ENCODE data around the gene BTN1A1. TPM values are rescaled to one million over a fixed set of nuclear protein-coding genes. Genes with fewer than 3 reads are reported as not detected.

BTN1A1 gene
- total and polyA plus RNA-seq, 9 of the 15 experiments (the other 6 are each of a cell fraction or from before 2014, with no cell fraction given) = 0.01 to 0.15 (median 0.06) TPM; not detected in 4

GRCh38 chr6:26556263-26557070 lies 56.4 kb downstream of the BTN1A1 start (continued):
- TF ChIP-seq GTF3C2 (IDR thresholded peaks at IDR 0.05; ENCODE audit: borderline replicate concordance, extremely low read depth, insufficient read length) (peak; percentile 88), NR1H2 (CRISPR knock-in tag; IDR thresholded peaks at IDR 0.05) (no peak), TCF3 (CRISPR knock-in tag; IDR thresholded peaks at IDR 0.05) (no peak; the same call in 1 of the 2 replicates), NCOA4 (IDR thresholded peaks at IDR 0.05; ENCODE audit: partially characterized antibody) (no peak), BCL6 (CRISPR knock-in tag; IDR thresholded peaks at IDR 0.05) (no peak), MYNN (IDR thresholded peaks at IDR 0.05) (peak; percentile 68), MYNN (CRISPR knock-in tag; IDR thresholded peaks at IDR 0.05) (no peak), STAT5B (CRISPR knock-in tag; IDR thresholded peaks at IDR 0.05) (no peak), BACH1 (tag; IDR thresholded peaks at IDR 0.05) (no peak), MLLT1 (IDR thresholded peaks at IDR 0.05) (peak in 1 of 2 experiments; percentile 66; a peak in 2 of 4 replicates), MEIS2 (IDR thresholded peaks at IDR 0.05; ENCODE audit: partially characterized antibody) (no peak), MCM2 (IDR thresholded peaks at IDR 0.05; ENCODE audit: low read depth) (no peak), PHB (CRISPR knock-in tag; IDR thresholded peaks at IDR 0.05) (no peak), SIRT6 (IDR thresholded peaks at IDR 0.05; ENCODE audit: low read depth, low read length) (no peak), CREB3L1 (IDR thresholded peaks at IDR 0.05; ENCODE audit: borderline replicate concordance, low read depth) (peak; percentile 48), GATAD2B (IDR thresholded peaks at IDR 0.05; ENCODE audit: borderline replicate concordance) (peak; percentile 89; the same call in 1 of the 2 replicates), NR4A1 (CRISPR knock-in tag; IDR thresholded peaks at IDR 0.05) (no peak), NR4A1 (tag; IDR thresholded peaks at IDR 0.05) (no peak), POLR2B (IDR thresholded peaks at IDR 0.05; ENCODE audit: low read depth, partially characterized antibody) (no peak), ILF3 (IDR thresholded peaks at IDR 0.05; ENCODE audit: borderline replicate concordance) (no peak), ERF (CRISPR knock-in tag; IDR thresholded peaks at IDR 0.05) (no peak), ZNF449 (CRISPR knock-in tag; IDR thresholded peaks at IDR 0.05) (no peak)
